Right ventricle myocardium inferior (tissue), 1 donor: ENCODE measurements around the gene ZNF438. TPM values are rescaled to one million over a fixed set of nuclear protein-coding genes. Genes with fewer than 3 reads are reported as not detected.

Source experiments
- ATAC-seq: fragments of 200-7000 bp; cut with Tn5 transposase; one replicate; pipeline ENCODE4 v1.9.1; 2020; ENCODE audit warnings: mild to moderate bottlenecking, moderate library complexity
- DNase-seq: peaks from one replicate; pipeline ENCODE4 v3.0.0; 2021; ENCODE audit errors: missing footprints
- intact Hi-C: fragments of 100-400 bp; cut with DNase I; formaldehyde crosslinking; loops from one replicate; pipeline ENCODE4 v1.11.0; 2022
- total RNA-seq: library from RNA; stranded (reverse); fragmentation: NEBNext Ultra II Directional; extraction: Animal tissue kit (Norgen Biotek cat#: 25700); gene quantifications from one replicate; pipeline ENCODE4 v1.2.1, GENCODE V29; 2021
- donor health status: DM: no; HTN: yes; CAD: no; lungs with severe emphysema.

The ZNF438 gene
- total RNA-seq, 1 donor from 2014 or later = 12.8 TPM

DNA sequence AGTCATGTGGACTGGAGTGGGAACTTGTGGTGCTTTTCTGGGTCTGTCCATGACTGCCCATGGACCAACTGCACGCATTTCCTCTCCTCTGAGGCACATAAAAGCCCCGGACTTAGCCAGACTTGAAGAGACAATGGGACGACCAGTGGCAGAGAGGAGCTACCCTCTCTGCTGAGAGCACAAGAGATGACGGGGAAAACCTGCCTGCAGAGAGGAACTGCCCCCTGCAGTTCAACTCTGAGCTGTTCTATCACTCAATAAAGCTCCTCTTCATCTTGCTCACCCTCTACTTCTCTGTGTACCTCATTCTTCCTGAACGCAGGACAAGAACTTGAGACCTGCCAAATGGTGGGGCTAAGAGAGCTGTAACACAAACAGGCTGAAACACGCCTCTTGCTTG lies 184.5 kb downstream of the ZNF438 start:
- no peak for DNase-seq
- no peak for ATAC-seq
- intact Hi-C loops = no loop called here

DNA sequence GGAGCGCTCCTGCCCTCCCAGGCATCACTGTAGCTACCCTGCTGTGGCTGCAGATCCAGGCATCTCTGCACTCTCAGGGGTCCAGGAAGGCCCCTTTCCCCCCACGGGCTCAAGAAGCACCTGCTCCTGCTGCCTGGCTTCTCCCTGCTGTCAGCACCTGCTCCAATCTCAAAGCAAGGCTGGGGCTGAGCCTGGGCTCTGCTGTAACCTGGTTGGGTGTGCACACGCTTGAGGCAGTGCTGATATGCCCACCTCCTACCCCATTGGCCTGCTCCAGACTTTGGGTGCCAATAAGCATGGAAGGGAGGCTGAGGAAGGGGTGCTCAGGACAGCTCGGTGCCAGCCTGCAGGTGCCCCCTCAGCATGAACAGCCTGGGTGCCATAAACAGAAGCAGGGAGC lies 185.0 kb downstream of the ZNF438 start:
- intact Hi-C loops = no loop called here
- ATAC-seq (peak; percentile 20), DNase-seq (no peak)

DNA sequence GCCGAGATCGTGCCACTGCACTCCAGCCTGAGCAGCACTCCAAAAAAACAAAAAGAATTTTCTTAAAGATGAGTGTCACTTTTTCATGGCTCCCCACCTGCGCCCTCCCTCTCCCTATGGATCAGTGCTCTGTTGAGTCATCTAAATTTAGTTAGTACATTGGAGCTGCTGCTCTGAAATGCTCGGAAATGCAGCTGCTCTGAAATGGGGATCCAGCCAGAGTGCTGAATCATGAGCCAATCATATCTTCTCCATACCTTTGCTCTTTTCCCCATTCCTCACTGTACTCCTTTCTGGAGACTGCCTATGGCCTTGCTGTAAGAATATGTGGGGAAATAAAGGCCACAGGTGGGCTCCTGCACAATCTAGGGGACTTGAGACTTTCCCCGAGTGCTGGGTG lies 188.8 kb downstream of the ZNF438 start:
- intact Hi-C loops = no loop called here
- no peak for ATAC-seq

DNA sequence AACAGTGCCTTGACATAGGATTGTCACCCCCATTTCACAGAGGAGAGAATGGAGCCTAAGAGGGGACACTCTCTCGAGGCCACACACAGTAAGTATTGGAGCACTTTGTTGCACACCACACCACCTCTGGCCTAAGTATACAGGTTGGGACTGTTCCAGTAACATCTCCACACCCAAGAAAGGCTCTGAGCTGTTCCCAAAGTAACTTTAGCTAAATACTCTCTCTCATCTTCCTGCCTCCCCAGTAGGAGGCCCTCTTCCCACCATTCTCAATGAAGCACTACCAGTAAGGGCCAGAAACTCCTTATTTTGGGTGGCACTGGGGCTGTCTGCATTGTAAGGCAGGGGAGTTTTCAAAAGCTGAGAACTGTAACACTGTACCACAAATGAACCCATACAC lies 189.5 kb downstream of the ZNF438 start:
- intact Hi-C loops = no loop called here
- ATAC-seq (no peak), DNase-seq (no peak)

More for the DNA sequence above, 188.8 kb downstream of the ZNF438 start:
- no peak for DNase-seq

DNA sequence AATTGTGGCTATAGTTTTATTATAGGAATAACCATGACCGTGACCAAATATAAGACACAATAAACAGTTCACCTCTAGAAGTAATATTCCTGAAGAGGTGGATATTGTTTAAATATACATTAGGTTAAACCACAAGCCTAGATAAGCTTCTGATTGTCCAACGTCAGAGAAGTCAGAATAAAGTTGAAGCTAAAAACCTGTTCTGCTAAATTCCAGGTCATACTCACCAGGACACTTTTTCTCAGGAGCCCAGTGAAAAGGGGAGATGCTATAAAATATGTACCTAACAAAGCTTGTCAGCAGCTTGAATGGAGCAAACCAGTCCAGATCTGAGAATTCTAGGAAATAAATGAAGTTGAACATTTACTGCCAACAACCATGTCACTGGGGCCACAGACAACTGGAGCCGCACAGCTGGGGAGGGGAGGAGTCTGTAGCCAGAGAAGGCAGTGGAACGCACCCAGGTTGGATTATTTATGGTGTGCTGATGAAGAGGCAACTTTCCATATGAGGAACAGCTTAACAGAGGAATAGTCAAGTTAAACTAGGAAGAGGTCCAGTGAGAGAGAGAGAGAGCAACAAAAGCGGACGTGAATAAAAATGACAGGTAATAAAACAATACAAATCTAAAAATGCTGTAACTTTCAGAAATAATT lies 191.1 kb downstream of the ZNF438 start:
- DNase-seq (no peak), ATAC-seq (no peak)

DNA sequence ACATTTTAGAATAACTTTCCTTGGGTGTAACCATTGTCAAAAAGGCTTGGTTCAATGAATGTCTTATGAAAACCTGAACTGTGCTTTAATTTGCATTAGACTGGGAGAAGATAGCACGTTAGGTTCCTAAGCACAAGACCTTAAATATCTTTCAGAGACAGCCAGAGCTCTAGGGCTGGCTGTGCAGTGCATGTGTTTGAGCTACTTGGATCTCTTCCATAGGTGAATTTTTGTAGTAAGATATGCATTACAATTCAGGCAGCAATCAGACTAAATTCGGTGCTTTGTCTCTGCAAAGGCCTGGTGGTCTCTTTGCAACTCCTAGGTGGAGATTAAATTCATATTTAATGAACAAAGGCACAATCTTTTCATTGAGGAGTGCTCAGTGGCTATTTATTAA lies 192.0 kb downstream of the ZNF438 start:
- intact Hi-C loops = no loop called here
- no peak for DNase-seq
- ATAC-seq = no peak

More for the DNA sequence above, 191.1 kb downstream of the ZNF438 start:
- intact Hi-C loops = no loop called here

DNA sequence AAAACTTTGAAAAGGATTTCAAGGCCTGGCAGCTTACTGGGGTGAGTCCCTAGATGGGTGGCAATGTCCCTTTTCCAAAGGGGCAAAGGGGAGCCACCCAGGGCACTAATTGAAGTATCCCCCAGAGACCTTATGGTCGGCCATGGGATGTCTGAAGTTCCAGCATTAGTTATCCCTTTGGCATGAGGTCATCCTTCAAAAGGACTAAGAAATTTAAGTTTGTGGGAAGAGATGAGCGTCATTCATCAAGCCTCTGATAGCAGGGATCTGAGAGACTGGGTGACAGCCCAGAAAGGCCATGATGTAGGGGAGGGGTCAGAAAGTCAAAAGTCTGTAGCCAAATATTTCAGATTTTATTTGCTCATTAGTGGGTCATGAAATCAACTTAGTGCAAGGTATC lies 195.3 kb downstream of the ZNF438 start:
- ATAC-seq (no peak), DNase-seq (no peak)
- intact Hi-C loops = no loop called here

DNA sequence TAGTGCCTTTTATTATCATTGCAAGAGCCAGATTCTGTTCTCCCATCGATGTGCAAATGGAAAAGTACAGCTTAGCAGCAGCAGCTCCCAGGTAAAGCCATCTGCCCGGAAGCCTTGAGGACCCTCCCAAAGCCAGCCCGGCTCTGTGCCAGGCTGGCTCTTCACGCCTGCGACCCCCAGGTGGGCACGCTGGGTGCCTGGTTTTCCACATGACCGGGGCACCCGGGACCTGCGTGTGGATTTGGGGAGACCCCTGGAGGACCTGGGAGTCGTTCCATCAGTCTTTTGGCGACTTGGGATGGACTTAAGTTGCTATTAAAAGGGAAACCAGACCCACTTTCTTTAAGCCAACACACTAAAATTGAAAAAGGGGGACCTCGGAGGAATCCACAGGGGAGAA lies 196.5 kb downstream of the ZNF438 start:
- no peak for ATAC-seq
- no peak for DNase-seq
- intact Hi-C loops = no loop called here

DNA sequence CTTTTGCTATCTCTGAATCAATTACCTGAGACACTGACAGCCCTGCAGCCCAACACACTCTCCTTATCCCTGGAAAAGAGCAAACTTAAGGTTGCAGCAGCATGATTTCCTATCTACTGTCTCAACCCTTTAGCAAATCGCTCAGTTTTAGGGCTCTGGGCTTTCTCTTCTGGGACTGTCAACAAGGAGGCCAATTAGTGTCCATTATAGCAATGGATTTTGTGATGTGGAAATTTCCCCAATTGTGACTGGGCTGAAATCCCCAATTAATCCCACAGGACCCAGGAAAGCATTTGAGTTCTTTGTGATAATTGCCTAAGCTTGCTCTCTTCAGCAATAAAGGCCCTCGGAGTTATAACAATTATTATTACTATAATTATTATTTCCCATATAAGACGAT lies 197.0 kb downstream of the ZNF438 start:
- intact Hi-C loops = no loop called here
- peak; percentile 21 for ATAC-seq
- DNase-seq = no peak

DNA sequence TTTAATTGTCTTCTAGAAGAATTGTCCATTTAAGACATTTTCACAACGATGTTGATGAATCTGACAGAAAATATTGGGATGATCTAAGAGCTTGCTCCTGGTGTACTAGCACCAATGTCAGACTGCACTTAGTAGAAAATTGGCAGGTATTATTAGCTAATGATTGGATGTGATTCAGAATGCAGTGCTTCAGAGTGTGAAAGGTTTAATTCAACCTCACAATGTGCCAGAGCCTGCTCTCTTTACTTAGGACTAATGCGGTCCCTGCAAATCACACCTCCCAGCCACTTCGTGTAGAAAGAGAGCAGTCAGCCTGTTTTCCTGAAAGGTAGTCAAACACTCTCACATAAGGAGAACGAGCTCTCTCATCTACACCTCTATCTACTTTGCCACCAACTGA lies 197.5 kb downstream of the ZNF438 start:
- intact Hi-C loops = no loop called here
- DNase-seq (no peak), ATAC-seq (no peak)

DNA sequence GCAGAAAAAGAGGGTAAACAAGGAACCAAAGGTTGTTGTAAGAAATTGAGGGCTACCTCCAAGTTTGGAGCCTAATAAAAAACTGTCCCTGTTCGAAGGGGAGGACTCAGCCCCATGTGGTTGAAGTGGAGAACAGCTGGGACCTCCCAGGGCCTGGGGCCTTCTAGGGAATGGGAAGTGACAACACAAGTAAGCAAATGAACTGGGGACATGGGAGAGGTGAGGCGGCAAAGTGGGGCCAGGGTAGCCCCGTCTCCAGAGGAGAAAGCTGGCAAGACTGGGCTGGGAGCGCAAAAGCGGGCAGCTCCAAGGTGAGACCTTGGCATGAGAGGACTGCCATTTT lies 198.1 kb downstream of the ZNF438 start:
- ATAC-seq (no peak), DNase-seq (no peak)
- intact Hi-C loops = no loop called here

DNA sequence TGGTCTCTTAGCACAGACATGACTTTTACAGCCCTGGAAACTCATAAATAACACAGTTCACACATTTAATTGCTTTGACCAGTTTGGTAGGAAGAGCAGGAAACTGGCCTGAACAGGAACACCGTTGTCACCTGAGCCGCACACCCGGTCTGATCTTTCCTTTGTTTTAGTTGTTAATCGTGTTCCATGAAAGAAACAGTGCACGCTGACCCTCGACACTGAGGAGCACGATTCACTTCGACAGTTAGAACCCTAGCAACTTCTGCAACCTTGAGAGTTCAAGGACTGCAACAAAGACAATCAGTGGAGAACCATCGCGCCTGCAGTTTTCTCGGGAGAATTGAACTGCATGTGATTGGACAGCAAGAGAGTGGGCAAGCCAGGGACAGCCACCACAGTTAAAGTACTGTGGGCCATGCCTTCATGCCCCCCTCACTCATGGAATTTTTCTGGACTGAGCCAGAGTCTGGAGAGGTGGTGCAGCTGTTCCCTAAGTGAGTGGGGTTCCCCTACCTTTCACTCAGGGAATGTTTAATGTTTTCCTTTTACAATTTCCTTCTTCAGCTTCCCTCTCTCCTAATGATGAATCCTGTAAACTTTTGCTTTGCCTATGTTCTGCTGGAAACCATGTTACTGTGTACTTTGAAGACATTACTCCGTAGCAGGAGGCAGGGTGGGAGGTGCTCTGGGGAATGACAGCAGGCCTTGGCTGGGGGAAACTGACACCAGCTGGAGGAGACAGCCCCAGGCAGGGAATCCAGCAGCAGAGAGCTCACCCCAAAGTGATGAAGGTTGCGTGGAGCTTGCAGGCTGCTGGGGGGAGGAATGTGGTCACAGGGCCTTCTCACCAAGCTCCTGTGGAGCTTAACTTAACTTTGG lies 198.7 kb downstream of the ZNF438 start:
- ATAC-seq (peak; percentile 40), DNase-seq (no peak)
- intact Hi-C loops = no loop called here

DNA sequence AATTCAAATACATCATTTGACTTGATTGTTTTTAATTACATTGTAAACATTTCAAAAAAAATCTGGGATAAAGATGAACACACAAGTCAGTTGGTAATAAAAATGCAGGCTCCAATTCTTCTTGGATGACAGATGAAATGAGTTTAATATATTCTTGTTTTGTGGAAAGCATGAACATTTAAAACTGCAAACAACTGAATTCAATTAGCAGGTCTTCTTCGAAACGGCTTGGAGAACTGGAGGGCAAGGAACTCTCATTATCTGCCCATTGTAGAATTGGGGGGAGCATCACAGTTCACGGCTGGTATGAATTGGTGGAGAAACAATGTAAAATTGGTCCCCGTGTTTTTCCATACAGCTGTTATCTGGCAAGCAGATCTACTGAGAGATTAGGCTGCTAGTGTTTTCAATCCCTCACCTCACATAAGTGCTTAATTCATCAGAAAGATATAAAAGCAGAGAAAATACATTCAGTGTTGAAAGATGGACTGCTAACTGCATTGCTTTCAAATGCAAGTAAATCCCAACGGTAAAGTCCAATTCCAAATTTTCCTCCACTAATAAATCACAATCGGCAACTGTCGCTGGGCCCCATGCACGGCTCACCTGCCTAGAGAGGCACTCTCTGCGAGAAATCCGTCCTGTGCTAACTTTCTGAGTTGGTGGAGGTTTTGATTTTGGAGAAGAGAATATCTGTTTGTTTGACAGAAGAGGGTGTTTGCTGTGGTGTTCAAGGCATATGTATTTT lies 199.5 kb downstream of the ZNF438 start:
- ATAC-seq (no peak), DNase-seq (no peak)
- intact Hi-C loops = no loop called here

DNA sequence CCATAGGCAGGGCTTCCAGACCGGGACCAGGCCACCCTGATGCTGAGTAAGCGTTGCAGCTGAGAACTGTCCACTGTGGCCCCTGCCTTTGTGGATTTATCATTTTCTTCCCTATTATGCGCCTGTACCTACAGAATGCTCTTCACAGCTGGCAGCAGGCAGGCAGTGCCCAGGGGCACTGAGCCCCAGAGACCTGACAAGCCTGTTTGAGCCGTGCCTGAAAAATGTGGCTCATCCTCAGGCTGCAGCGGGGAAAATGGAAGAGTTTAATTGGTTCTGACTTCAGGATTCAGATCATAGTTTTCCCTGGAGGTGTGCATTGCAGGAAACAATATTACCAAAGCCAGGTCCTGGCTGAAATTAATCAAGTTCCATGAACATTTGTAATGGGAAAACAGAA lies 200.2 kb downstream of the ZNF438 start:
- ATAC-seq (no peak), DNase-seq (no peak)
- intact Hi-C loops = no loop called here

DNA sequence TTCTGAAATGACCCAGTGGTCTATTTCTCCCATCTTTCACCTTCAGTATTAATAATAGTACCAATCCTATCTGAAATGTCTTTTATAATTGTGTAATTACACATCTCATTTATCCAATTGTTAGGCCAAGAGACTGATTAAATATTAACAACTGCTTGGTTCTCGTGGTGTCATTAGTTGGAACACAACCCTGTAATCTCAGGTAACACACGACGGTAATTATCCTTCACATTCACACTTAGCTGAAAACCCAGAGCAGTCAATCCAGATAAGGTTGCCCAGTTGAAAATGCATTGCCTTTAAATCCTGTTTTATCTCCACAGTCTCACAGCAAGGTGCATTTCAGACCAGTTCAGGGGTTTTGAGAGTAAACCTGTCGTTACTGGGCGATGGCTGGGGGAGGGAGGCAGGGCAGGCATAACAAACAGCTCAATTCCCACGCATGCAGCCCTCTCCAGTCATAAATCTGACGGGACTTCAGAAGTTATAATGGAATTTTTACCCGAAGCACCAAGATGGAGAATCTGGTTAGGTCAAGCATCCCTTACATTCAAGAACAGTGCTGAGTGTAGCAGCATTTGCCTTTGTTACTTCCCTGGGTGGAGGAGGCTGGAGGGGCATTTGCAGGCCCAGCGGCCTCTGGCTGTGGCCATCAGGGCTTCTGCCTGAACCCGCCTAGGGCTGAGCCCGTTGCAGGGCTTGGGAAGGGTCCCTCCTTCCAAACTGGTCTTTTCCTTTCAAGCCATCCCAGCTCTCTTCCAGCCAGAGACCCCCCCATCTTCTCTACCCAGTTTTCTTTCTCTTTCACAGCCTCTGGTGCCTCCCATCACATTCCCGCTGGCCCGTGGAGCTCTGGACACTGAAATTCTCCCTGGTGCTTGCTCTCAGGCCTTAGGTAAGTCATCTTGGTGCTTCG lies 201.1 kb downstream of the ZNF438 start:
- intact Hi-C loops = no loop called here
- no peak for DNase-seq
- no peak for ATAC-seq

DNA sequence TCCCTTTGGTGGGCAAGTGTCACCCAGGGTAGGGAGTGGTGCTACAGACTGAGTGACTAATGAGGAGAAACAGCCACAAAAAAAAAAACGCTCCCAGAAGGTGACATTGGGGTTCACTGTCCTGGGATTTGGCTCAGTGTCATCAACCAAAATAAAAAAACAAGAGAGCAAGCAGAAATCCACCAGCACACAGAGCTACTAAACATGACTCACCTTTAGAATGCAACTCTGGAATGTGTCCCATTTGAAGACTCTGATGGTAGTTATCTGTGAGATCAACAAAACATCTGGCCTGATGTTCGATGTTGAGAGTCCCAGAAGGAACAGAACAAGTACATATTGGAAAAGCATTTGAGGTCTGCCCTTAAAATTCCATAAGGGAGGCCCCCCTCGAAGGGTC lies 201.8 kb downstream of the ZNF438 start:
- ATAC-seq (no peak), DNase-seq (no peak)
- intact Hi-C loops = no loop called here

DNA sequence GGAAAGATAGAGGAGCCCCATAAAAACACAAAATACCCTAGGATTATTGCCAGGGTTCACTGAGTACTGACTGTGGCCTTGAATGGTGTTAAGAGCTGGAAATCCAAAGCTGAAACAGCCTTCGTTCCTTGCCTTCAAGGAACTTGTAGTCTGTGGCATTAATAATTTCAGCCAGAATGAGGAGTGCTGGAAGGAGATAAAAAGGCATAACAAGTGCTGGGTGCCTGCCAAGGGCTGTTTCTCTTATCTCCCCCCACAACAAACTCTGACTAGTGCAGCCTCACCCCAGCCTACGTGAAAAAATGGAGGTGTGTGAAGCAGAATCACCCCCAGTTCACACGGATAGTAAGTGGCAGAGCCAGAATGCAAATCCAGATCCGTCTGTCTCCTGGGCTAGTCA lies 203.0 kb downstream of the ZNF438 start:
- DNase-seq = no peak
- ATAC-seq = no peak
- intact Hi-C loops = no loop called here

DNA sequence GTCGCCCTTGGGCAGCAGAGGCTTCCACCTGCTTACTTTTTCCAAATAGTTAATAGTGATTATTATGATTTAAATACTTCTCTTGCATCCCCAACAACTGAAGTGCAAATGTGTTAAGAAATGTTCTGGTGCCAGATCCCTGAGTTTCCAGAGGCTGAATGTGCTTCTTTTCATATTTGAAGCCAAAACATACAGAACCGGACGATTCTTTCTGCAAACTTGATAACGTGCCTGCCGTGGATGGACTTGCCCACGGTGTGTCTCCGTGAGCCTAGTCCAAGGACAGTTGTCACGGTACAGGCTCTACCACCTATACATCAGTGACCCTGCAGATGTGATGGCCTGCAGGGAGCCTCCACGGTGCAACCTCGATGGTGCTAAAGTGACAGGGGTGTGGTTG lies 203.5 kb downstream of the ZNF438 start:
- DNase-seq (no peak), ATAC-seq (no peak)
- intact Hi-C loops = no loop called here

DNA sequence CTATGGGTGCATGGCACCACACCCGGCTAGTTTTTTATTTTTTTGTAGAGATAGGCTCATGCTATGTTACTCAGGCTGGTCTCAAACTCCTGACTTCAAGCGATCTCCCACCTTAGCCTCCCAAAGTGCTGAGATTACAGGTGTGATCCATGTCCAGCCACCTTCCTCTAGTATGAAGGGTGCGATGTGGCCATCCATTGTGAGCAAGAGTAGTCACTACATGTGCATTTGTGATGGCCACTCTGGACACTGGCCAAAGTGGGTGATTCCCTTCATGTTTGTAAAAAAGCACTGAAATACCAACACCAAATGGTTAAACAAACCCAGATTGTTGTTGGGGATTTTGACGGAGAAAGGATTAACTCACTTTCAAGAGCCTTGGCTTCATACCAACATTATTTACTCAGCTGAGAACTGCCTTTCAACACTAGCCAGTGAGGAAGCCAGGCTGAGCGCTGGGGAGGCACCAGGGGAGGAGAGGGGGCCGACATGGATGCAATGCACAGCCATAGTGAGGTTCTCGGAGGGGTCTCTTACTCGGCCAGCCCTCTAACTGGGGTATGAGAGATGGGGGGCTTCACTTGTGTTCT lies 204.0 kb downstream of the ZNF438 start:
- intact Hi-C loops = no loop called here

More for the DNA sequence above, 204.0 kb downstream of the ZNF438 start:
- no peak for DNase-seq
- ATAC-seq = peak; percentile 47
